ENCODE measurements around the gene CCNL2. TPM values are rescaled to one million over a fixed set of nuclear protein-coding genes. Genes with fewer than 3 reads are reported as not detected.

CCNL2 gene
- total and polyA plus RNA-seq, 2 of the 13 experiments (the other 11 are each of a cell fraction or from before 2014, with no cell fraction given), result 105 to 340 TPM

- TF ChIP-seq FOSL2 (CRISPR knock-in tag; IDR thresholded peaks at IDR 0.05) (no peak; the same call in 1 of the 2 replicates), STAT6 (CRISPR knock-in tag; IDR thresholded peaks at IDR 0.05; ENCODE audit: borderline replicate concordance) (no peak), CREB3 (CRISPR knock-in tag; IDR thresholded peaks at IDR 0.05) (no peak), ZNF335 (CRISPR knock-in tag; IDR thresholded peaks at IDR 0.05) (no peak), ZBED4 (CRISPR knock-in tag; IDR thresholded peaks at IDR 0.05; ENCODE audit: borderline replicate concordance) (no peak), SNAI1 (CRISPR knock-in tag; IDR thresholded peaks at IDR 0.05; ENCODE audit: borderline replicate concordance) (no peak), NBN (conservative IDR thresholded peaks at IDR 0.05) (no peak), ZBTB20 (CRISPR knock-in tag; IDR thresholded peaks at IDR 0.05; ENCODE audit: borderline replicate concordance, low read depth) (no peak), TERF1 (CRISPR knock-in tag; IDR thresholded peaks at IDR 0.05) (no peak), ZSCAN22 (CRISPR knock-in tag; IDR thresholded peaks at IDR 0.05) (no peak), CAMTA2 (CRISPR knock-in tag; IDR thresholded peaks at IDR 0.05; ENCODE audit: borderline replicate concordance) (0 out of 2 replicates have a peak, but pooled peaks have one; percentile 44), ZNF770 (CRISPR knock-in tag; IDR thresholded peaks at IDR 0.05) (no peak; the same call in 1 of the 2 replicates), ATM (IDR thresholded peaks at IDR 0.05; ENCODE audit: borderline replicate concordance) (no peak), E2F5 (CRISPR knock-in tag; conservative IDR thresholded peaks at IDR 0.05) (no peak), ZNF510 (CRISPR knock-in tag; IDR thresholded peaks at IDR 0.05; ENCODE audit: low read depth) (no peak; the same call in 1 of the 2 replicates), MAFK (conservative IDR thresholded peaks at IDR 0.05 in 1 of 2, IDR thresholded peaks at IDR 0.05 in 1 of 2; ENCODE audit: low read length in 2 of 2) (no peak), ZNF891 (CRISPR knock-in tag; IDR thresholded peaks at IDR 0.05) (no peak)
These were observed 26.8 kb upstream of the CCNL2 start (continued) for GRCh38 chr1:1425753-1426495.
